ENCODE measurements around the gene TGFBR3L. TPM values are rescaled to one million over a fixed set of nuclear protein-coding genes. Genes with fewer than 3 reads are reported as not detected.
"Not testable (repeated sequence)": the region's sequence is repeated elsewhere in the genome, so short reads cannot be mapped to it uniquely, and the experiment has no call there.

TGFBR3L gene
- total RNA-seq, 2 donors from 2014 or later: 7.4 to 9.7 TPM

DNA sequence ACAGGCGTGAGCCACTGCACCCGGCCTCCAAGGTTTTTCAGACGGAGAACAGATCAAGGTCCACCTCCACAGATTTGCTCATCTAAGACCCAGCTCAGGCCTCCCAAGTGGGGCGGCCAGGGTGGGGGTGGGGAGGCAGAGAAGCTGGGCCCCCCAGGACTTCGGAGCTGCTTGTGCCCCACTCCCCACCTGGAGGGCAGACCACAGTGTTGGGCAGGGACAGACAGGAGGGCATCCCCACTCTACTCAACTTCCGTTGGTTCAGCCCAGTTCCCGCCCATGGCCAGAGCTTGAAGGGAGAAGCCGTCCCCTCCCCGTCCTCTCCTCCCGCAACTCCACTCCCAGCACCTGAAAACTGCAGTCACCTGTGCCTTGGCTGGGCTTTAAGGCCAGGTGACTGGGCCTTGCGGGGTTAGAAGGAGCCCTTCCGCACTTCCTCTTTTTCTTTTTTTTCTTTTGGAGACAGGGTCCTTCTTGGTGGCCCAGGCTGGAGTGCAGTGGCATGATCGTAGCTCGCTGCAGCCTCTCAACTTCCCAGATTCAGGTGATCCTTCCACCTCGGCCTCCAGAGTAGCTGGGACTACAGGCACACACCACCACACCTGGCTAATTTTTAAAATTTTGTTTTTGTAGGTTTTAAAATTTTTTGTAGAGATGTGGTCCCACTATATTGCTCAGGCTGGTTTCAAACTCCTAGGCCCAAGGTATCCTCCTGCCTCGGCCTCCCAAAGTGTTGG lies 27.1 kb upstream of the TGFBR3L start:
- ATAC-seq (replicated peaks in 1 of 2): no peak
- Mint-ChIP-seq H3K27ac (no peak overlapping the region), H3K36me3 (ENCODE audit: insufficient read depth in 2 of 2) (no peaks in the 10 kb centered on the region), H3K4me3 (no peak overlapping the region), H3K4me1 (ENCODE audit: low read depth) (no peaks in the 10 kb centered on the region), H3K9me3 (no peaks in the 10 kb centered on the region), H3K27me3 (ENCODE audit: low read depth) (peaks cover 15% of the 10 kb centered on the region)
- no peak for DNase-seq

DNA sequence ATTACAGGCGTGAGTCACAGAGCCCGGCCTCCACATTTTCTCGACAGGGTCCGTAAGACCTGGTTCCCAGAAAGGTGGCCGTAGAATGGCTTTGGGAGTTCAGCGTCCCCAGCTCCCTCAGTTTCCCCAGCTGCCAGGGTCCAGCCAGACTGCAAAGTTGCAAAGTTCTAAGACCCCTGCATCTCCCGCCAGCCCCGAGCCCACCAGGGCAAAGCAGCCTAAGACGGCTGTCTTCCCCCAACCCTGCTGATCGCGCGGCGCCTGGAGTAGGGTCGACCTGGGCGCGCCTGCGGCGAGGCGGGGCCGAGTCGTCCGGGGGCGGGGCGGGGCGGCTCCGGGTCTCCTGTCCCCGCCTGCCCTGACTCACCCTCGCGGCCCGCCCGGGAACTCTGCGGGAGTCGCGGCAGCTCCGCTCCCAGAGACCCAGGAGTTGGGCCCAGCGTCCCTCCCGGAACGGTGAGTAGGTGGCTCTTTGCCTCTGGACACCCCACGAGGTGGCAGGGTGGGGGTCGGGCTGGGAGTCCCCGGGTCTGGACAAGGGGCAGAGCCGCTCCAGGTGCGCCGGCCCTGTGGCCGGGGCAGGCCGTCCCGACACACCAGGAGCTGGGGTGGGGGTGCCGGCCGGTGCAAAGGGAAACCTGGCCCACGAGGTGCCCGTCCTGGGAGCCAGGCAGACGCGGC lies 26.3 kb upstream of the TGFBR3L start, which contains the start of gene LRRC8E:
LRRC8E (plus strand) TSS at position 366 of the 681 bp plus-strand sequence. CDS start 7,094 bp downstream, outside the sequence.
- H3K9me3 Mint-ChIP-seq: no peaks in the 10 kb centered on the region
- ATAC-seq (replicated peaks in 1 of 2) (peak; percentile 78 to 88), DNase-seq (peak; percentile 48 to 54)
- H3K36me3 Mint-ChIP-seq (ENCODE audit: insufficient read depth in 2 of 2): no peaks in the 10 kb centered on the region
- peaks cover 15% of the 10 kb centered on the region for H3K27me3 Mint-ChIP-seq (ENCODE audit: low read depth)
- H3K4me3 Mint-ChIP-seq: peak within 1 kb of the TSS in 1 of 2 donors; percentile 40
- no peak within 1 kb of the TSS for H3K27ac Mint-ChIP-seq
- H3K4me1 Mint-ChIP-seq (ENCODE audit: low read depth): no peaks in the 10 kb centered on the region

- ATAC-seq (replicated peaks in 1 of 2) (no peak), DNase-seq (no peak)
- H3K27me3 Mint-ChIP-seq (ENCODE audit: low read depth): peaks cover 15% of the 10 kb centered on the region
- no peaks in the 10 kb centered on the region for H3K36me3 Mint-ChIP-seq (ENCODE audit: insufficient read depth in 2 of 2)
- H3K27ac Mint-ChIP-seq: no peak overlapping the region
- H3K4me3 Mint-ChIP-seq: no peak overlapping the region
- no peaks in the 10 kb centered on the region for H3K4me1 Mint-ChIP-seq (ENCODE audit: low read depth)
- H3K9me3 Mint-ChIP-seq: no peaks in the 10 kb centered on the region
Observed at GRCh38 chr19:7888826-7889217, 25.8 kb upstream of the TGFBR3L start.

DNA sequence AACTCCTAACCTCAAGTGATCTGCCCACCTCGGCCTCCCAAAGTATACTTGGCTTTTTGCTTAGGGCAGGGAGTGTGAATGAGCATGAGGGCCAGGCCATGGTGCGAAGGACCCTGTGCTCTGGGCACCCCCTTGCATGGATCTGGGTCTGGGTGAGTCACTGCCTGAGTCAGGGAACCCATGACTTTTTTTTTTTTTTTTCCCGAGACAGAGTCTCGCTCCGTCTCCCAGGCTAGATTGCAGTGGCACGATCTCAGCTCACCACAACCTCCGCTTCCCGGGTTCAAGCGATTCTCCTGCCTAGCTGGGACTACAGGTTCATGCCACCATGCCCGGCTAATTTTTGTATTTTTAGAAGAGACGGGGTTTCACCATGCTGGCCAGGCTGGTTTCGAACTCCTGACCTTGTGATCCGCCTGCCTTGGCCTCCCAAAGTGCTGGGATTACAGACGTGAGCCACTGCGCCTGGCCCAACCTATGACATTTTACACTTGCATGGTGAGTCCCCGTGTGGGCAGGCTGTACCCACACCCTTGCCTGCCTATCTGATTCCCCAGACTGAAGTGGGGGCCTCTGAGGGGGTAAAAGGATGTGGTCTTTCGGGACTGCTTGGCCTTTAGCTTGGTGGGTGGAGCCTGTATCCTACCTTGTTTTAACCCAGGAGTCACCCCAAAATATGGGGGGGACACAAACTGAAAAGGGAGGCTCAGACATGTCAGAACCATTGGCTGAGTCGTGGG lies 21.1 kb upstream of the TGFBR3L start:
- not testable (repeated sequence) for H3K9me3 Mint-ChIP-seq; H3K4me1 Mint-ChIP-seq (ENCODE audit: low read depth); H3K27ac Mint-ChIP-seq

DNA sequence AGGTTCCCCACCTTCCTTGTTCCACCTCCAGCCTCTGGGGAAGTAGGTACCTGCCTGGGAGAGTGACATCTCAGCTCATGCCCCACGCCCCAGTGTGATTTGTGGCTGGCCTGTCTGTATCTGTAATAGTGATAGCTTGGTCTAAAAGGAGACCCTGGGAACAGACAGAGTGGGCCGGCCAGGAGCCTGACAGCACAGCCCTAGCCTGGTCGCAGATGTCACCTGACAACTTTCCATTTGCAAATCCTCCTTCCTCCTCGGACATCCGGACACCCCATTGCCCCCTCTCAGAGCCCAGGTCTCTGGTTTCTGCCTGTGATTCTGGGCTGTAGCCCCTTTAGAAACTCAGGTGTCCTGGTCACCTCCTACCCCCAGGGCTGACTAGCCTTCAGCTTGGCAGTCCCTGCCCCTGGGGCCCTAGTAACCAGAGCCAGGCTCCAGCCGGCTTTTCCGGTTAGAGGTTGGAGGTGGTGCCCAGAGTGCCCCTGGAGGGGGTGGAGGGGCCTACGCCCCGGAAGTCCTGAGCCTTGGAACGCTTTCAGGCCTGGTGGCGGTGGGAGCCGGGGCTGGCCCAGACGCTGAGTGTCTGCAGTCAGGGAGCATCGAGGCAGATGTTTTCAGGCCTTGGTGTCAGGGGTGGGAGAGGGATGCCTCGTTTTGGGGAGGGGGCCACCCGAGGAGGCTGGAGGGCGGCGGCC lies 19.9 kb upstream of the TGFBR3L start:
- peaks cover 9% of the 10 kb centered on the region for H3K27me3 Mint-ChIP-seq (ENCODE audit: low read depth)
- ATAC-seq (replicated peaks in 1 of 2) (no peak), DNase-seq (no peak)
- H3K27ac Mint-ChIP-seq: no peak overlapping the region
- peaks cover 4% of the 10 kb centered on the region for H3K4me1 Mint-ChIP-seq (ENCODE audit: low read depth)
- H3K4me3 Mint-ChIP-seq: no peak overlapping the region
- H3K36me3 Mint-ChIP-seq (ENCODE audit: insufficient read depth in 2 of 2): no peaks in the 10 kb centered on the region
- no peaks in the 10 kb centered on the region for H3K9me3 Mint-ChIP-seq

More for the DNA sequence above, 21.1 kb upstream of the TGFBR3L start:
- not testable (repeated sequence) for DNase-seq; H3K4me3 Mint-ChIP-seq; ATAC-seq (replicated peaks in 1 of 2); H3K36me3 Mint-ChIP-seq (ENCODE audit: insufficient read depth in 2 of 2)
- peaks cover 20% of the 10 kb centered on the region for H3K27me3 Mint-ChIP-seq (ENCODE audit: low read depth)

- H3K4me3 Mint-ChIP-seq: no peak overlapping the region
Observed at GRCh38 chr19:7895565-7895964, 19.1 kb upstream of the TGFBR3L start.

GRCh38 chr19:7897292-7897691 lies 17.3 kb upstream of the TGFBR3L start:
- peaks cover 8% of the 10 kb centered on the region for H3K4me1 Mint-ChIP-seq (ENCODE audit: low read depth)
- H3K27me3 Mint-ChIP-seq (ENCODE audit: low read depth): peaks cover 5% of the 10 kb centered on the region
- ATAC-seq (replicated peaks in 1 of 2) (no peak), DNase-seq (no peak)
- H3K4me3 Mint-ChIP-seq: no peak overlapping the region
- no peaks in the 10 kb centered on the region for H3K9me3 Mint-ChIP-seq
- H3K27ac Mint-ChIP-seq: no peak overlapping the region
- no peaks in the 10 kb centered on the region for H3K36me3 Mint-ChIP-seq (ENCODE audit: insufficient read depth in 2 of 2)

More at GRCh38 chr19:7895565-7895964, 19.1 kb upstream of the TGFBR3L start:
- DNase-seq (no peak), ATAC-seq (replicated peaks in 1 of 2) (no peak)
- Mint-ChIP-seq H3K27me3 (ENCODE audit: low read depth) (peaks cover 5% of the 10 kb centered on the region), H3K27ac (no peak overlapping the region), H3K9me3 (no peaks in the 10 kb centered on the region), H3K4me1 (ENCODE audit: low read depth) (peaks cover 4% of the 10 kb centered on the region), H3K36me3 (ENCODE audit: insufficient read depth in 2 of 2) (no peaks in the 10 kb centered on the region)

DNA sequence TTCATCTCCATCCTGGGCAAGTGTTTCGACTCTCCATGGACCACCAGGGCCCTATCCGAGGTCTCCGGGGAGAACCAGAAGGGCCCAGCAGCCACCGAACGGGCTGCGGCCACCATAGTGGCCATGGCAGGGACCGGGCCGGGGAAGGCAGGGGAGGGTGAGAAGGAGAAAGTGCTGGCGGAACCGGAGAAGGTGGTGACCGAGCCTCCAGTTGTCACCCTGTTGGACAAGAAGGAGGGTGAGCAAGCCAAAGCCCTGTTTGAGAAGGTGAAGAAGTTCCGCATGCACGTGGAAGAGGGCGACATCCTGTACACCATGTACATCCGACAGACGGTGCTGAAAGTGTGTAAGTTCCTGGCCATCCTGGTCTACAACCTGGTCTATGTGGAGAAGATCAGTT lies 15.7 kb upstream of the TGFBR3L start:
- Mint-ChIP-seq H3K27me3 (ENCODE audit: low read depth) (peaks cover 4% of the 10 kb centered on the region), H3K4me3 (no peak overlapping the region), H3K9me3 (no peaks in the 10 kb centered on the region), H3K4me1 (ENCODE audit: low read depth) (peaks cover 17% of the 10 kb centered on the region), H3K27ac (no peak overlapping the region), H3K36me3 (ENCODE audit: insufficient read depth in 2 of 2) (peaks cover 0 to 2% of the 10 kb centered on the region in 2 donors)
- ATAC-seq (replicated peaks in 1 of 2) (no peak), DNase-seq (no peak)

DNA sequence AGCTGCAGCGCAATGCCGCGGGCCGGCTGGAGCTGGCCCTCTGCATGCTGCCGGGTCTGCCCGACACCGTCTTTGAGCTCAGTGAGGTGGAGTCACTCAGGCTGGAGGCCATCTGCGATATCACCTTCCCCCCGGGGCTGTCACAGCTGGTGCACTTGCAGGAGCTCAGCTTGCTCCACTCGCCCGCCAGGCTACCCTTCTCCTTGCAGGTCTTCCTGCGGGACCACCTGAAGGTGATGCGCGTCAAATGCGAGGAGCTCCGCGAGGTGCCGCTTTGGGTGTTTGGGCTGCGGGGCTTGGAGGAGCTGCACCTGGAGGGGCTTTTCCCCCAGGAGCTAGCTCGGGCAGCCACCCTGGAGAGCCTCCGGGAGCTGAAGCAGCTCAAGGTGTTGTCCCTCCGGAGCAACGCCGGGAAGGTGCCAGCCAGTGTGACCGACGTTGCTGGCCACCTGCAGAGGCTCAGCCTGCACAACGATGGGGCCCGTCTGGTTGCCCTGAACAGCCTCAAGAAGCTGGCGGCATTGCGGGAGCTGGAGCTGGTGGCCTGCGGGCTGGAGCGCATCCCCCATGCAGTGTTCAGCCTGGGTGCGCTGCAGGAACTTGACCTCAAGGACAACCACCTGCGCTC lies 14.8 kb upstream of the TGFBR3L start:
- no peaks in the 10 kb centered on the region for H3K27me3 Mint-ChIP-seq (ENCODE audit: low read depth)
- no peak overlapping the region for H3K4me3 Mint-ChIP-seq
- H3K27ac Mint-ChIP-seq: no peak overlapping the region
- peaks cover 20% of the 10 kb centered on the region for H3K4me1 Mint-ChIP-seq (ENCODE audit: low read depth)
- ATAC-seq (replicated peaks in 1 of 2) (no peak), DNase-seq (no peak)
- H3K9me3 Mint-ChIP-seq: no peaks in the 10 kb centered on the region
- peaks cover 0 to 6% of the 10 kb centered on the region in 2 donors for H3K36me3 Mint-ChIP-seq (ENCODE audit: insufficient read depth in 2 of 2)

GRCh38 chr19:7900401-7900870 lies 14.2 kb upstream of the TGFBR3L start:
- H3K27ac Mint-ChIP-seq: no peak overlapping the region
- no peaks in the 10 kb centered on the region for H3K27me3 Mint-ChIP-seq (ENCODE audit: low read depth)
- no peak for DNase-seq
- no peak overlapping the region for H3K4me3 Mint-ChIP-seq
- no peaks in the 10 kb centered on the region for H3K9me3 Mint-ChIP-seq
- peaks cover 0 to 9% of the 10 kb centered on the region in 2 donors for H3K36me3 Mint-ChIP-seq (ENCODE audit: insufficient read depth in 2 of 2)
- peaks cover 26% of the 10 kb centered on the region for H3K4me1 Mint-ChIP-seq (ENCODE audit: low read depth)
- no peak for ATAC-seq (replicated peaks in 1 of 2)

DNA sequence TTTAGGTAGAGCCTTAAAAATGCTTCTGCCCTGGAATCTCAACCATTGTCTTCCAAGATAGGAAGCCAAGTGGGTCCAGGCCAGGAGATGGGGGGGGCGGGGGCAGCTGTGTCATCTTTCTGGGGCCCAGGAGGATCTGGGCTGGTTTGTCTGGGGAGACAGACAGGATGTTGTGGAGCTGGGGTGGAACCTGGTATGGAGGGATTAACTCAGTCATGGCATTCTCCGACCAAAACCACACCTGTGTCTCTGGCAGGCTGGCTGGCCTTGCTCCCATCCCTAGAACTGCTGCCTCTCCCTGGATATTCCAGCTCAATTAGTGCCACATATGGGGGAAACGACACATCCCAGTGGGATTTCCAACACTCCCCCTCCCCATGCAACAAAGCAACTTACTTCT lies 13.7 kb upstream of the TGFBR3L start:
- no peak overlapping the region for H3K4me3 Mint-ChIP-seq
- H3K27me3 Mint-ChIP-seq (ENCODE audit: low read depth): no peaks in the 10 kb centered on the region
- no peaks in the 10 kb centered on the region for H3K9me3 Mint-ChIP-seq
- DNase-seq: no peak
- no peak overlapping the region for H3K27ac Mint-ChIP-seq
- peaks cover 0 to 11% of the 10 kb centered on the region in 2 donors for H3K36me3 Mint-ChIP-seq (ENCODE audit: insufficient read depth in 2 of 2)
- H3K4me1 Mint-ChIP-seq (ENCODE audit: low read depth): peaks cover 31% of the 10 kb centered on the region
- ATAC-seq (replicated peaks in 1 of 2): no peak

DNA sequence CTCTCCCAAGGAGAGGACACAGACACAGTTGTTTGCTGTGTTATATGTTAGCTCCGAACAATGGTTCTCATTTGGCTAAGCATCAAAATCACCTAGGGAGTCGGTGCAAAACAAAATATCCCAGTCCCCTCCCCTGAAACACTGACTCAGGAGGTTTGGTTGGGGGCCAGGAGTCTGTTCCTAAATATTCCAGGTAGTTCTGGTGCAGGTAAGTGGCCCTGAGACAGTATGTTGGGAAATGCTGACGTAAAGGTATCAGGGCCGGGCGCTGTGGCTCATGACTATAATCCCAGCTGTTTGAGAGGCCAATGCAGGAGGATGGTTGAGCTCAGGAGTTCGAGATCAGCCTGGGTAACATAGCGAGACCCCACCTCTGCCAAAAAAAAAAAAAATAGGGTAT lies 13.3 kb upstream of the TGFBR3L start:
- no peak for ATAC-seq (replicated peaks in 1 of 2)
- H3K9me3 Mint-ChIP-seq: no peaks in the 10 kb centered on the region
- H3K27me3 Mint-ChIP-seq (ENCODE audit: low read depth): no peaks in the 10 kb centered on the region
- H3K4me3 Mint-ChIP-seq: no peak overlapping the region
- peaks cover 35% of the 10 kb centered on the region for H3K4me1 Mint-ChIP-seq (ENCODE audit: low read depth)
- no peak overlapping the region for H3K27ac Mint-ChIP-seq
- peaks cover 0 to 11% of the 10 kb centered on the region in 2 donors for H3K36me3 Mint-ChIP-seq (ENCODE audit: insufficient read depth in 2 of 2)
- DNase-seq: no peak

All from activated T-cell treated with anti-CD3 and anti-CD28 coated beads, Interleukin-2, amount 50 U/mL, for 72 hours (primary cell).